Endothelial cell of umbilical vein (primary cell): Measurements from ENCODE around the gene MCEMP1. TPM values are rescaled to one million over a fixed set of nuclear protein-coding genes. Genes with fewer than 3 reads are reported as not detected.
A peak's percentile ranks its signal among the peaks of the same experiment; 100 is the strongest.

Source experiments
- BruUV-seq: library from RNA; stranded (reverse); fragments of 400-500 nt; replicated peaks from 2 replicates; lab custom pipeline; 2021; lab: Mats Ljungman, UMichigan
- CTCF ChIA-PET: fragments of 300-600, 350-600 bp; sonication (Branson Sonifier 250); formaldehyde crosslinking; loops from one replicate; lab custom pipeline; 2021; ENCODE audit warnings: antibody characterized with exemption, inconsistent platforms; lab: Charles Lee
- POLR2A ChIA-PET: fragments of 300-600, 350-600 bp; sonication (Branson Sonifier 250); formaldehyde crosslinking; loops from one replicate; lab custom pipeline; 2021; ENCODE audit warnings: antibody characterized with exemption, inconsistent platforms; lab: Charles Lee
- DNase-seq: peaks from one replicate; pipeline ENCODE4 v3.0.0-alpha.2; 2011; ENCODE audit warnings: low read depth, low spot score
- FAIRE-seq: peaks from 2 replicates; lab custom pipeline; 2011; peaks lifted over from hg19 to GRCh38; lab: Jason Lieb, UNC
- H2AFZ ChIP-seq: 2 replicates; pipeline ENCODE4 v1.6.0; 2012; ENCODE audit warnings: low read depth, low read length, control low read depth, inconsistent platforms
- H3K27ac ChIP-seq: 2 replicates; pipeline ENCODE4 v1.5.1; 2011; ENCODE audit warnings: low read depth, mild to moderate bottlenecking, control low read depth, low read length, moderate library complexity; ENCODE audit not compliant: insufficient read depth
- H3K27me3 ChIP-seq, 2 experiments: 2 replicates each; pipeline versions ENCODE4 v1.6.0 to v1.6.1; 2011; ENCODE audit warnings: low read length in 2 of 2, mixed read lengths in 1 of 2; ENCODE audit not compliant: control insufficient read depth in 2 of 2, insufficient read depth in 2 of 2
- H3K36me3 ChIP-seq, 2 experiments: 2 replicates in 1 of 2; 3 replicates in 1 of 2; pipeline ENCODE4 v1.5.1; 2011; ENCODE audit warnings: low read length in 2 of 2, mild to moderate bottlenecking in 1 of 2, moderate library complexity in 1 of 2; ENCODE audit not compliant: control insufficient read depth in 2 of 2, insufficient read depth in 2 of 2; ENCODE audit errors: extremely low read depth in 1 of 2
- H3K4me1 ChIP-seq: 3 replicates; pipeline ENCODE4 v1.5.1; 2011; ENCODE audit warnings: mild to moderate bottlenecking, low read length; ENCODE audit not compliant: control insufficient read depth, insufficient read depth; ENCODE audit errors: extremely low read depth
- H3K4me2 ChIP-seq: 2 replicates; pipeline ENCODE4 v1.6.1; 2011; ENCODE audit warnings: low read length, control low read depth, mixed read lengths; ENCODE audit not compliant: insufficient read depth
- H3K4me3 ChIP-seq, 3 experiments: fragments of 200-600 bp in 1 of 3; sonication (generic), shearing (Covaris generic) in 1 of 3; replicated peaks in 1 of 3; 2 replicates each; pipeline ENCODE4 v1.5.1; 2011 to 2016; ENCODE audit warnings: control low read depth in 3 of 3, low read length in 3 of 3, mild to moderate bottlenecking in 2 of 3, inconsistent platforms in 1 of 3, low read depth in 1 of 3, moderate library complexity in 1 of 3; ENCODE audit not compliant: insufficient read depth in 1 of 3
- H3K79me2 ChIP-seq: 2 replicates; pipeline ENCODE4 v1.6.0; 2012; ENCODE audit warnings: low read length, inconsistent platforms; ENCODE audit not compliant: control insufficient read depth, insufficient read depth
- H3K9ac ChIP-seq: replicated peaks from 2 replicates; pipeline ENCODE3; 2011; ENCODE audit warnings: low read length, control low read depth; ENCODE audit not compliant: insufficient read depth; ENCODE audit errors: extremely low read depth
- H3K9me1 ChIP-seq: replicated peaks from 3 replicates; pipeline ENCODE4 v1.6.0; 2011; ENCODE audit warnings: mild to moderate bottlenecking, low read length; ENCODE audit not compliant: control insufficient read depth, insufficient read depth; ENCODE audit errors: extremely low read depth
- H3K9me3 ChIP-seq: replicated peaks from 2 replicates; pipeline ENCODE4 v1.5.1; 2012; ENCODE audit warnings: low read length, inconsistent platforms; ENCODE audit not compliant: control insufficient read depth, insufficient read depth
- H4K20me1 ChIP-seq: replicated peaks from 2 replicates; pipeline ENCODE3; 2011; ENCODE audit warnings: mild to moderate bottlenecking, low read length; ENCODE audit not compliant: control insufficient read depth, insufficient read depth; ENCODE audit errors: extremely low read depth
- EZH2 ChIP-seq: IDR thresholded peaks from 2 replicates; pipeline ENCODE4 v1.6.1; 2012; ENCODE audit warnings: borderline replicate concordance, low read depth, mild to moderate bottlenecking, moderate library complexity, low read length, inconsistent platforms; ENCODE audit not compliant: severe bottlenecking
- FOS ChIP-seq: IDR thresholded peaks from 2 replicates; pipeline ENCODE4 v1.6.1; 2011; ENCODE audit warnings: mild to moderate bottlenecking, low read length, moderate library complexity, borderline replicate concordance; ENCODE audit not compliant: insufficient read depth
- GATA2 ChIP-seq: IDR thresholded peaks from 2 replicates; pipeline ENCODE4 v1.7.0; 2011; ENCODE audit warnings: low read depth, mild to moderate bottlenecking, moderate library complexity, mixed read lengths, low read length; ENCODE audit not compliant: insufficient read length, insufficient read depth
- JUN ChIP-seq: IDR thresholded peaks from 2 replicates; pipeline ENCODE4 v1.6.1; 2011; ENCODE audit warnings: borderline replicate concordance, low read depth; ENCODE audit not compliant: insufficient read length, insufficient read depth
- MYC ChIP-seq: IDR thresholded peaks from one replicate; pipeline ENCODE4 v1.6.1; 2011; ENCODE audit warnings: mild to moderate bottlenecking, low read depth, low read length
- POLR2A ChIP-seq: IDR thresholded peaks from 2 replicates; pipeline ENCODE4 v1.6.1; 2012; ENCODE audit warnings: low read depth, mild to moderate bottlenecking, control low read depth, low read length
- POLR2AphosphoS5 ChIP-seq: IDR thresholded peaks from 2 replicates; pipeline ENCODE4 v1.6.1; 2012; ENCODE audit warnings: low read depth, mild to moderate bottlenecking, control low read depth, low read length, moderate library complexity; ENCODE audit not compliant: insufficient read depth
- dilution Hi-C: fragments of 300-500 bp; cut with MboI; formaldehyde crosslinking; loops from one replicate; pipeline ENCODE4 v1.15.0; 2019; ENCODE audit warnings: low sequenced_read_pairs; ENCODE audit not compliant: extremely low pct_ligation_motif_present
- intact Hi-C: fragments of 100-400 bp; cut with micrococcal nuclease; formaldehyde crosslinking; loops from one replicate; pipeline ENCODE4 v1.10.0; 2022
- polyA plus RNA-seq, 4 experiments: library from polyadenylated mRNA; depleted of rRNA in 3 of 4; stranded (reverse) in 3 of 4; unstranded in 1 of 4; fragments of >200 nt; gene quantifications; 2 replicates each; pipeline versions ENCODE4 v1.2.1 to v1.2.3, GENCODE V29; 2011 to 2012; ENCODE audit warnings: missing spikeins in 1 of 4
- total RNA-seq: library from RNA; stranded (reverse); gene quantifications from 2 replicates; pipeline ENCODE4 v1.2.3, GENCODE V29; 2021
- TF ChIP-seq, protein P1 (sequence below), 2 donors: IDR thresholded peaks; 1 replicate in 1 of 2; 2 replicates in 1 of 2; pipeline ENCODE4 v1.5.1; 2011; ENCODE audit warnings: low read length in 2 of 2, mild to moderate bottlenecking in 2 of 2, moderate library complexity in 2 of 2, control low read depth in 1 of 2, inconsistent platforms in 1 of 2, low read depth in 1 of 2; ENCODE audit not compliant: insufficient read depth in 1 of 2; ENCODE audit errors: extremely low read depth in 1 of 2

The MCEMP1 gene
- total and polyA plus RNA-seq, 2 donors (not counting 3 experiments of a cell fraction or from before 2014, with no cell fraction given): not detected

- dilution Hi-C loops: no loop called here
- Histone ChIP-seq H3K27ac (peak overlapping the region; percentile 23), H3K9ac (no peak overlapping the region), H3K79me2 (no peaks in the 10 kb centered on the region), H3K9me1 (no peaks in the 10 kb centered on the region), H4K20me1 (no peaks in the 10 kb centered on the region), H3K4me3 (no peak overlapping the region), H2AFZ (peak overlapping the region; percentile 86), H3K36me3 (no peaks in the 10 kb centered on the region), H3K27me3 (no peaks in the 10 kb centered on the region), H3K4me1 (peaks cover 14% of the 10 kb centered on the region), H3K4me2 (peak overlapping the region; percentile 4), H3K9me3 (no peaks in the 10 kb centered on the region)
- ChIA-PET POLR2A (no interaction called here), CTCF (interaction anchor here (0.8 to 3.8 kb wide), 4 partner anchors 13 to 197 kb away, joined by 3 to 23 read pairs (median 8); partner anchors contain the start of gene TRAPPC5)
- FAIRE-seq (peak; percentile 46), DNase-seq (peak; percentile 15)
- intact Hi-C loops: no loop called here
- no TSS peak for BruUV-seq
- TF ChIP-seq GATA2 (no peak), POLR2AphosphoS5 (no peak), FOS (no peak), JUN (peak; percentile 16), MYC (no peak), EZH2 (no peak), POLR2A (no peak)
- TF ChIP-seq, protein P1, sequence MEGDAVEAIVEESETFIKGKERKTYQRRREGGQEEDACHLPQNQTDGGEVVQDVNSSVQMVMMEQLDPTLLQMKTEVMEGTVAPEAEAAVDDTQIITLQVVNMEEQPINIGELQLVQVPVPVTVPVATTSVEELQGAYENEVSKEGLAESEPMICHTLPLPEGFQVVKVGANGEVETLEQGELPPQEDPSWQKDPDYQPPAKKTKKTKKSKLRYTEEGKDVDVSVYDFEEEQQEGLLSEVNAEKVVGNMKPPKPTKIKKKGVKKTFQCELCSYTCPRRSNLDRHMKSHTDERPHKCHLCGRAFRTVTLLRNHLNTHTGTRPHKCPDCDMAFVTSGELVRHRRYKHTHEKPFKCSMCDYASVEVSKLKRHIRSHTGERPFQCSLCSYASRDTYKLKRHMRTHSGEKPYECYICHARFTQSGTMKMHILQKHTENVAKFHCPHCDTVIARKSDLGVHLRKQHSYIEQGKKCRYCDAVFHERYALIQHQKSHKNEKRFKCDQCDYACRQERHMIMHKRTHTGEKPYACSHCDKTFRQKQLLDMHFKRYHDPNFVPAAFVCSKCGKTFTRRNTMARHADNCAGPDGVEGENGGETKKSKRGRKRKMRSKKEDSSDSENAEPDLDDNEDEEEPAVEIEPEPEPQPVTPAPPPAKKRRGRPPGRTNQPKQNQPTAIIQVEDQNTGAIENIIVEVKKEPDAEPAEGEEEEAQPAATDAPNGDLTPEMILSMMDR (IDR thresholded peaks at IDR 0.05; ENCODE audit: extremely low read depth in 1 of 2, insufficient read depth in 1 of 2, low read depth in 1 of 2, low read length in 2 of 2): no peak
These were observed 21.3 kb upstream of the MCEMP1 start for GRCh38 chr19:7655581-7655980.
